GM19395 (cell line): Measurements from ENCODE around the gene TSPAN3.

Source experiments
- ATAC-seq: cut with Tn5 transposase; IDR thresholded peaks from one replicate; pipeline ENCODE4 v1.9.1; 2021; ENCODE audit warnings: mild to moderate bottlenecking, moderate library complexity; ENCODE audit not compliant: unreplicated experiment

The TSPAN3 gene

GRCh38 chr15:77057685-77058084, 13.2 kb downstream of the TSPAN3 start:
- no peak for ATAC-seq

GRCh38 chr15:77057072-77057471, 13.8 kb downstream of the TSPAN3 start:
- ATAC-seq, result no peak

- ATAC-seq, result no peak
Observed at GRCh38 chr15:77053709-77054108, 17.2 kb downstream of the TSPAN3 start.

- ATAC-seq, result no peak
Observed at GRCh38 chr15:77052556-77052955, 18.4 kb downstream of the TSPAN3 start.

GRCh38 chr15:77048135-77048876, 22.6 kb downstream of the TSPAN3 start:
- no peak for ATAC-seq

GRCh38 chr15:77046704-77047412, 24.1 kb downstream of the TSPAN3 start:
- ATAC-seq, result no peak

- no peak for ATAC-seq
Observed at GRCh38 chr15:77045985-77046384, 24.9 kb downstream of the TSPAN3 start.

- ATAC-seq, result no peak
Observed at GRCh38 chr15:77044228-77045042, 26.5 kb downstream of the TSPAN3 start.

- no peak for ATAC-seq
Observed at GRCh38 chr15:77042955-77043920, 27.7 kb downstream of the TSPAN3 start.

- no peak for ATAC-seq
Observed at GRCh38 chr15:77042245-77042919, 28.5 kb downstream of the TSPAN3 start.

- ATAC-seq, result no peak
Observed at GRCh38 chr15:77040673-77041072, 30.2 kb downstream of the TSPAN3 start.

- no peak for ATAC-seq
Observed at GRCh38 chr15:77039848-77040247, 31.1 kb downstream of the TSPAN3 start.

- ATAC-seq, result no peak
Observed at GRCh38 chr15:77039217-77039533, 31.7 kb downstream of the TSPAN3 start.

GRCh38 chr15:77038312-77039216, 32.3 kb downstream of the TSPAN3 start:
- ATAC-seq, result no peak

- ATAC-seq, result no peak
Observed at GRCh38 chr15:77037388-77038209, 33.3 kb downstream of the TSPAN3 start.

GRCh38 chr15:77036537-77037387, 34.1 kb downstream of the TSPAN3 start:
- no peak for ATAC-seq

- ATAC-seq, result no peak
Observed at GRCh38 chr15:77035999-77036471, 34.9 kb downstream of the TSPAN3 start.
